ENCODE measurements around the gene SLC6A14.

DNA sequence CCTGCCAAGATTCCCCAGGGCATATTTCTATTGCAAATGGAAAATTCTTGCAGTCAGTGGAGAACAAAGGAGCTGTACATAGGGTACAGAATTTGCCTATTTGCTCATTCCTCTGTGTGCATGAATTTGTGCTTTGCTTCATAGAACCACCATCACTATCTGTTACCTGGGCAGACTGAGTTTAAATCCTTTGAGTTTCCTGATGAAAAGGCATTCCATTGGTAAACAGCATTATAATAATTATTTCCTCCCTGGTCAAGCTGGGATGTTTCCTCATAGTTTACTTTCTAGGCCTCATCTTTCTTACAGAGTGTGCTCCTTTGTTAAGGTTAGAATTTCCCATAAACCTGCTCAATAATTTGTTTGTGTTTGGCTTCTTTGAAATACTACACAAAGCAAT lies 809 bp upstream of the SLC6A14 start:
- no peak for TF ChIP-seq EZH2 (IDR thresholded peaks at IDR 0.05; ENCODE audit: borderline replicate concordance, low read depth, low read length, severe bottlenecking)
- TF ChIP-seq, protein P1, sequence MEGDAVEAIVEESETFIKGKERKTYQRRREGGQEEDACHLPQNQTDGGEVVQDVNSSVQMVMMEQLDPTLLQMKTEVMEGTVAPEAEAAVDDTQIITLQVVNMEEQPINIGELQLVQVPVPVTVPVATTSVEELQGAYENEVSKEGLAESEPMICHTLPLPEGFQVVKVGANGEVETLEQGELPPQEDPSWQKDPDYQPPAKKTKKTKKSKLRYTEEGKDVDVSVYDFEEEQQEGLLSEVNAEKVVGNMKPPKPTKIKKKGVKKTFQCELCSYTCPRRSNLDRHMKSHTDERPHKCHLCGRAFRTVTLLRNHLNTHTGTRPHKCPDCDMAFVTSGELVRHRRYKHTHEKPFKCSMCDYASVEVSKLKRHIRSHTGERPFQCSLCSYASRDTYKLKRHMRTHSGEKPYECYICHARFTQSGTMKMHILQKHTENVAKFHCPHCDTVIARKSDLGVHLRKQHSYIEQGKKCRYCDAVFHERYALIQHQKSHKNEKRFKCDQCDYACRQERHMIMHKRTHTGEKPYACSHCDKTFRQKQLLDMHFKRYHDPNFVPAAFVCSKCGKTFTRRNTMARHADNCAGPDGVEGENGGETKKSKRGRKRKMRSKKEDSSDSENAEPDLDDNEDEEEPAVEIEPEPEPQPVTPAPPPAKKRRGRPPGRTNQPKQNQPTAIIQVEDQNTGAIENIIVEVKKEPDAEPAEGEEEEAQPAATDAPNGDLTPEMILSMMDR (IDR thresholded peaks at IDR 0.05; ENCODE audit: borderline replicate concordance, extremely low read depth, low read length, poor library complexity, severe bottlenecking): no peak
